Measurements from ENCODE around the gene BLACAT1.

GRCh38 chr1:205493241-205494085 is 37.6 kb upstream of the BLACAT1 start:
- TF ChIP-seq, protein P1, sequence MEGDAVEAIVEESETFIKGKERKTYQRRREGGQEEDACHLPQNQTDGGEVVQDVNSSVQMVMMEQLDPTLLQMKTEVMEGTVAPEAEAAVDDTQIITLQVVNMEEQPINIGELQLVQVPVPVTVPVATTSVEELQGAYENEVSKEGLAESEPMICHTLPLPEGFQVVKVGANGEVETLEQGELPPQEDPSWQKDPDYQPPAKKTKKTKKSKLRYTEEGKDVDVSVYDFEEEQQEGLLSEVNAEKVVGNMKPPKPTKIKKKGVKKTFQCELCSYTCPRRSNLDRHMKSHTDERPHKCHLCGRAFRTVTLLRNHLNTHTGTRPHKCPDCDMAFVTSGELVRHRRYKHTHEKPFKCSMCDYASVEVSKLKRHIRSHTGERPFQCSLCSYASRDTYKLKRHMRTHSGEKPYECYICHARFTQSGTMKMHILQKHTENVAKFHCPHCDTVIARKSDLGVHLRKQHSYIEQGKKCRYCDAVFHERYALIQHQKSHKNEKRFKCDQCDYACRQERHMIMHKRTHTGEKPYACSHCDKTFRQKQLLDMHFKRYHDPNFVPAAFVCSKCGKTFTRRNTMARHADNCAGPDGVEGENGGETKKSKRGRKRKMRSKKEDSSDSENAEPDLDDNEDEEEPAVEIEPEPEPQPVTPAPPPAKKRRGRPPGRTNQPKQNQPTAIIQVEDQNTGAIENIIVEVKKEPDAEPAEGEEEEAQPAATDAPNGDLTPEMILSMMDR (IDR thresholded peaks at IDR 0.05), result no peak
- TF ChIP-seq POLR2A (IDR thresholded peaks at IDR 0.05) (no peak), EP300 (IDR thresholded peaks at IDR 0.05) (no peak)

Measured in tibial nerve (tissue), 4 donors.